Measurements from ENCODE around the gene TMEM47.

The TMEM47 gene

GRCh38 chrX:34632384-34632783 is 24.7 kb downstream of the TMEM47 start:
- no peak overlapping the region for H3K27ac ChIP-seq (ENCODE audit: low read depth, low read length)
- no peak overlapping the region for H3K9ac ChIP-seq (ENCODE audit: low read length)
- no peaks in the 10 kb centered on the region for H3K36me3 ChIP-seq (ENCODE audit: control insufficient read depth, insufficient read depth, low read length)
- no peaks in the 10 kb centered on the region for H3K4me1 ChIP-seq (ENCODE audit: control insufficient read depth, insufficient read depth, low read length)
- no peaks in the 10 kb centered on the region for H3K27me3 ChIP-seq (ENCODE audit: control insufficient read depth, insufficient read depth, low read length)
- H3K4me3 ChIP-seq (ENCODE audit: low read length): no peak overlapping the region

- Histone ChIP-seq H3K4me1 (ENCODE audit: control insufficient read depth, insufficient read depth, low read length) (no peaks in the 10 kb centered on the region), H3K4me3 (ENCODE audit: low read length) (no peak overlapping the region), H3K9ac (ENCODE audit: low read length) (no peak overlapping the region), H3K36me3 (ENCODE audit: control insufficient read depth, insufficient read depth, low read length) (no peaks in the 10 kb centered on the region), H3K27me3 (ENCODE audit: control insufficient read depth, insufficient read depth, low read length) (no peaks in the 10 kb centered on the region), H3K27ac (ENCODE audit: low read depth, low read length) (no peak overlapping the region)
Observed at GRCh38 chrX:34631479-34632220, 25.4 kb downstream of the TMEM47 start.

DNA sequence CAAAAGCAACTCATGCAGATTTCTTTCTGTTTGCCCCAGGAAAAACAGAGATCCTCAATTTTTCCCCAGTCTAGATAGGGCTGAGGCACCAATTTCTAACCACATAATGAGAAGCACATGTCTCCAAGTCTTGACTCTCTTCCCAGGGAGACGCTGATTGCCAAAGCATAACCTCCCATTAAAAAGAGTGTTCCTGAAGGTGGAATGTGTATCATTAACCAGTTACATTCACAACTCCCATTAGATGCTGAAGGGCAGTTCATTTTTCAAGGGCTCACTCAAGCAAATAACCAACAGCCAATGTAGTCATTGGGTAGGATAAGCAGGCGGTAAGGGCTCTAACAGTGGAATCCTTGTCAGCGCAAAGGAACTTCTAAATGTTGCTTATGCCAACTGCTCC is 27.5 kb downstream of the TMEM47 start:
- Histone ChIP-seq H3K27ac (ENCODE audit: low read depth, low read length) (no peak overlapping the region), H3K4me3 (ENCODE audit: low read length) (no peak overlapping the region), H3K9ac (ENCODE audit: low read length) (no peak overlapping the region), H3K4me1 (ENCODE audit: control insufficient read depth, insufficient read depth, low read length) (no peaks in the 10 kb centered on the region), H3K27me3 (ENCODE audit: control insufficient read depth, insufficient read depth, low read length) (no peaks in the 10 kb centered on the region), H3K36me3 (ENCODE audit: control insufficient read depth, insufficient read depth, low read length) (no peaks in the 10 kb centered on the region)

DNA sequence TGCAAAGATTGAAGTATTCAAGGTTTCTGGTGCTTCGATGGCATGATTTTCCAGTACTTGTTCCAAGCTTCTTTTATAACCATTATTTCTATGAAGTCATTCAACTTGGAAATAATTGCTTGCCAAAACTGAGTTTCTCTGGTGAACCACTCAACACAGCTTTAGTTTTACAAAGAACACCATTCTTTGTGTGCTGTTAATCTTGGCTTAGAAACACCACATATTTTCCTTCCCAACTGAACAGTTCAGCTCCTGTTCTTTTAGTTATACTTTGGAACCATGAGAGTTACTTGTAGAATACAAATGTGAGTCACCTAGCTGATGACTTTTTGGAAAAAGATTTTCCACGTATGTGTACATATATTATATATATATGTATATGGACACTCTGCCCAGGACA is 32.7 kb downstream of the TMEM47 start:
- H3K36me3 ChIP-seq (ENCODE audit: control insufficient read depth, insufficient read depth, low read length): no peaks in the 10 kb centered on the region
- H3K27ac ChIP-seq (ENCODE audit: low read depth, low read length): no peak overlapping the region
- no peak overlapping the region for H3K9ac ChIP-seq (ENCODE audit: low read length)
- no peaks in the 10 kb centered on the region for H3K4me1 ChIP-seq (ENCODE audit: control insufficient read depth, insufficient read depth, low read length)
- no peak overlapping the region for H3K4me3 ChIP-seq (ENCODE audit: low read length)
- no peaks in the 10 kb centered on the region for H3K27me3 ChIP-seq (ENCODE audit: control insufficient read depth, insufficient read depth, low read length)

DNA sequence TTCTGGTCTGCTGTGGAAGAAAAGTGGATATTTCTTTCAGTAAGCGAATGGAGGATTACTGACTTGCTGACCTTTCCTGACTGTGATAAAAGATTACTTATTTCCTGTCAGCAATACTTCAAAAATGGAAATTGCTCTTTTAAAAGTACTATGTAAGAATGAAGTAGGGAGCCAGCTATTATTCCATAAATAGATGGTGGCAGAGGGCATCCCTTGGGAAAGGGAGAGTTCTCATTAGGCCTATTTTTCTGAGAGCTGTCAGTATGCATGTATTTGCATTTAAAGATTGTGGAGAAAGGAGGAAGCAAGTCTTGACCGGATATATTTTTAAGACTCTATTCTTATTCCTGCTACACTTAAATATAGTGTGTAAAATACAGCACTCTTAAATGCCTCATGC is 37.2 kb downstream of the TMEM47 start:
- Histone ChIP-seq H3K27me3 (ENCODE audit: control insufficient read depth, insufficient read depth, low read length) (no peaks in the 10 kb centered on the region), H3K36me3 (ENCODE audit: control insufficient read depth, insufficient read depth, low read length) (no peaks in the 10 kb centered on the region), H3K4me1 (ENCODE audit: control insufficient read depth, insufficient read depth, low read length) (no peaks in the 10 kb centered on the region), H3K4me3 (ENCODE audit: low read length) (no peak overlapping the region), H3K9ac (ENCODE audit: low read length) (no peak overlapping the region), H3K27ac (ENCODE audit: low read depth, low read length) (no peak overlapping the region)

DNA sequence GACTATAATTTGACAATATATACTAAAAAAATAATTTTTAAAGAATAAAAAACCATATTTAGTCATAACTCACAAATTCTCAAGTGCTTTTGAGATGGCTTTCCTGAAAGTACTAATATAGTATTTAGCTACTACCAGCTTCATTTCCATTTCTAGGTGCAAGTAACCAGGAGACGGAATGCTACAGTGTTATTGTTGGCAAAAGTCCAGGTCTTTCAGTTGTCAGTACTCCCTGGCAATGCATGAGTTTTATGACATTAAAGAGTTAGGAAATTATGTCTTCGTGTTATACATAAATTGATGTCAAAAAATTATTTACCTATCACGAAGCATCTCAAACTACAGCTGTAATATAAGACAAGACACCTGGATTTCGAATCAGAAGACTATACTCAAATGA is 45.0 kb downstream of the TMEM47 start:
- H3K9ac ChIP-seq (ENCODE audit: low read length): no peak overlapping the region
- H3K36me3 ChIP-seq (ENCODE audit: control insufficient read depth, insufficient read depth, low read length): no peaks in the 10 kb centered on the region
- H3K4me3 ChIP-seq (ENCODE audit: low read length): no peak overlapping the region
- no peaks in the 10 kb centered on the region for H3K4me1 ChIP-seq (ENCODE audit: control insufficient read depth, insufficient read depth, low read length)
- no peaks in the 10 kb centered on the region for H3K27me3 ChIP-seq (ENCODE audit: control insufficient read depth, insufficient read depth, low read length)
- no peak overlapping the region for H3K27ac ChIP-seq (ENCODE audit: low read depth, low read length)

DNA sequence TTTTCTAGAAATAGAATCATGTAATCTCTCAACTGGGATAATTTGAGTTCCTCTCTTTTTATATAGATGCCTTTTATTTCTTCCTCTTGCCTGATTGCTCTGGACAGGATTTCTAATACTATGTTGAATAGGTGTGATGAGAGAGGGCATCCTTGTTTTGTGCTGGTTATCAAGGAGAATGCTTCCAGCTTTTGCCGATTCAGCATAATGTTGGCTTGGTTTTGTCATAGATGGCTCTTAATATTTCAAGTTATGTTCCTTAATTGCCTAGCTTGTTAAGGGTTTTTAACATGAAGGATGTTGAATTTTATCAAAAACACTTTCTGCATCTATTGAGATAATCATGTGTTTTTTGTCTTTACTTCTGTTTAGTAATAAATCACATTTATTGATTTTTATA is 58.7 kb downstream of the TMEM47 start:
- Histone ChIP-seq H3K27me3 (ENCODE audit: control insufficient read depth, insufficient read depth, low read length) (no peaks in the 10 kb centered on the region), H3K27ac (ENCODE audit: low read depth, low read length) (no peak overlapping the region), H3K4me3 (ENCODE audit: low read length) (no peak overlapping the region), H3K36me3 (ENCODE audit: control insufficient read depth, insufficient read depth, low read length) (no peaks in the 10 kb centered on the region), H3K4me1 (ENCODE audit: control insufficient read depth, insufficient read depth, low read length) (no peaks in the 10 kb centered on the region), H3K9ac (ENCODE audit: low read length) (no peak overlapping the region)

- no peaks in the 10 kb centered on the region for H3K27me3 ChIP-seq (ENCODE audit: control insufficient read depth, insufficient read depth, low read length)
- no peaks in the 10 kb centered on the region for H3K4me1 ChIP-seq (ENCODE audit: control insufficient read depth, insufficient read depth, low read length)
- no peak overlapping the region for H3K4me3 ChIP-seq (ENCODE audit: low read length)
- H3K36me3 ChIP-seq (ENCODE audit: control insufficient read depth, insufficient read depth, low read length): no peaks in the 10 kb centered on the region
- no peak overlapping the region for H3K27ac ChIP-seq (ENCODE audit: low read depth, low read length)
- no peak overlapping the region for H3K9ac ChIP-seq (ENCODE audit: low read length)
Observed at GRCh38 chrX:34586936-34587335, 70.1 kb downstream of the TMEM47 start.

GRCh38 chrX:34586346-34586911 is 70.7 kb downstream of the TMEM47 start:
- Histone ChIP-seq H3K4me3 (ENCODE audit: low read length) (no peak overlapping the region), H3K9ac (ENCODE audit: low read length) (no peak overlapping the region), H3K27ac (ENCODE audit: low read depth, low read length) (no peak overlapping the region), H3K36me3 (ENCODE audit: control insufficient read depth, insufficient read depth, low read length) (no peaks in the 10 kb centered on the region), H3K27me3 (ENCODE audit: control insufficient read depth, insufficient read depth, low read length) (no peaks in the 10 kb centered on the region), H3K4me1 (ENCODE audit: control insufficient read depth, insufficient read depth, low read length) (no peaks in the 10 kb centered on the region)

DNA sequence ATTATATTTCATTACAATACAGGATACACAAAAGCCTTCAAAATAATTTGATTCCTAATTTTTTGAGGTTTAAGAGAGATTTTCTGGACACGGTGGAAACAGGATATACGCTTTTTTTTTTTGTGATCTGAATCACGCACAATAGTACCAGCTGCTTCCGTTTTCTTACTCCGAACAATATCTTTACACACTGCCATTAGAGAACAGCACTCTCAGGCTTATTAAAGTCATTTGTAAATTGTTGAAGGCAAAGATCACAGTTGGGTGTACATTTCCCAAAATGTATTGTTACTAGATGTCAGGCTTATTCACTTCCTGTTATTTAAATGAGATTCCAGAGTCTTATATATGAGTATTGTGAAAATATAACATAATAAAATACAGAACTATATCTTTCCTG is 71.5 kb downstream of the TMEM47 start:
- H3K36me3 ChIP-seq (ENCODE audit: control insufficient read depth, insufficient read depth, low read length): no peaks in the 10 kb centered on the region
- no peak overlapping the region for H3K27ac ChIP-seq (ENCODE audit: low read depth, low read length)
- no peaks in the 10 kb centered on the region for H3K4me1 ChIP-seq (ENCODE audit: control insufficient read depth, insufficient read depth, low read length)
- no peak overlapping the region for H3K4me3 ChIP-seq (ENCODE audit: low read length)
- H3K9ac ChIP-seq (ENCODE audit: low read length): no peak overlapping the region
- no peaks in the 10 kb centered on the region for H3K27me3 ChIP-seq (ENCODE audit: control insufficient read depth, insufficient read depth, low read length)

DNA sequence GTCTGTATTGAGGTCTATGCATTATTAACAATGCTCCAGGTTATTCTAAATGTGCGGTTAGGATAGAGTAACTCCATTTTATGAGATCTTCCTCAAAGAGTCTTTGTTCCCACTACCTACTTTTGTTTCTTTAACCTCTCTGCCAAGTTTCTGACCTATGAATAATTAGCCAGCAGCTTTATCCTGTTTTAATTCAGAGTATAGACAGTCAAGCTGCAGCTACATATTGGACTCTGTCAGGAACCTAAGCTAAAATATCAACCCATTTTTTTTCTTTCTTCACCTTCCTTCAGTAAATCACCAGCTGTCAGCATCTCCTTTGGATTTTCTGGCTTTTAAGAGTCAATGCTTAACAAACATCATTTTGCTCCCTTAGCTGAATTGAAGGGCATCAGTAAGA is 72.3 kb downstream of the TMEM47 start:
- Histone ChIP-seq H3K36me3 (ENCODE audit: control insufficient read depth, insufficient read depth, low read length) (no peaks in the 10 kb centered on the region), H3K9ac (ENCODE audit: low read length) (no peak overlapping the region), H3K4me1 (ENCODE audit: control insufficient read depth, insufficient read depth, low read length) (no peaks in the 10 kb centered on the region), H3K4me3 (ENCODE audit: low read length) (no peak overlapping the region), H3K27me3 (ENCODE audit: control insufficient read depth, insufficient read depth, low read length) (no peaks in the 10 kb centered on the region), H3K27ac (ENCODE audit: low read depth, low read length) (no peak overlapping the region)

- Histone ChIP-seq H3K4me1 (ENCODE audit: control insufficient read depth, insufficient read depth, low read length) (no peaks in the 10 kb centered on the region), H3K9ac (ENCODE audit: low read length) (no peak overlapping the region), H3K27me3 (ENCODE audit: control insufficient read depth, insufficient read depth, low read length) (no peaks in the 10 kb centered on the region), H3K27ac (ENCODE audit: low read depth, low read length) (no peak overlapping the region), H3K36me3 (ENCODE audit: control insufficient read depth, insufficient read depth, low read length) (no peaks in the 10 kb centered on the region), H3K4me3 (ENCODE audit: low read length) (no peak overlapping the region)
Observed at GRCh38 chrX:34580069-34580468, 77.0 kb downstream of the TMEM47 start.

DNA sequence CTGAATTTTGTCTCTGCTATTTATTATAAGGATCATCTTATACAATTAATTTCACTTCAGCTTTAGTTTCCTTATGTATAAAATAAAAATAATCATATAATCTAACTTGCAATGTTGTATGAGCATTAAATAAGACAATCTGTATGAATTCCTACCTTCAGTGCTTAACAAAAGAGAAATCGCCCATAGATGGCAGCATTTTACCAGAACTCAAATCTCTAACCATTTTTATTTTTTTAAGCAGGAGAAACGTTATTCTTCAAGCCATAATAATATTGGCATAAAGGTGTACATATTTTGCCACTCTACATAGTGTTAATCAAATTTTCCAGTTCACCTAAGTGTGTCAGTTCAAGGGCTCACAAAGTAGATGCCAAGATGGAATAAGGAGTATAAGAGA is 78.8 kb downstream of the TMEM47 start:
- no peak overlapping the region for H3K4me3 ChIP-seq (ENCODE audit: low read length)
- no peak overlapping the region for H3K27ac ChIP-seq (ENCODE audit: low read depth, low read length)
- H3K4me1 ChIP-seq (ENCODE audit: control insufficient read depth, insufficient read depth, low read length): no peaks in the 10 kb centered on the region
- no peaks in the 10 kb centered on the region for H3K36me3 ChIP-seq (ENCODE audit: control insufficient read depth, insufficient read depth, low read length)
- no peaks in the 10 kb centered on the region for H3K27me3 ChIP-seq (ENCODE audit: control insufficient read depth, insufficient read depth, low read length)
- no peak overlapping the region for H3K9ac ChIP-seq (ENCODE audit: low read length)

Data from rectal smooth muscle tissue (tissue), 1 donor.